Measurements from ENCODE around the gene CSGALNACT2.

Gene CSGALNACT2

DNA sequence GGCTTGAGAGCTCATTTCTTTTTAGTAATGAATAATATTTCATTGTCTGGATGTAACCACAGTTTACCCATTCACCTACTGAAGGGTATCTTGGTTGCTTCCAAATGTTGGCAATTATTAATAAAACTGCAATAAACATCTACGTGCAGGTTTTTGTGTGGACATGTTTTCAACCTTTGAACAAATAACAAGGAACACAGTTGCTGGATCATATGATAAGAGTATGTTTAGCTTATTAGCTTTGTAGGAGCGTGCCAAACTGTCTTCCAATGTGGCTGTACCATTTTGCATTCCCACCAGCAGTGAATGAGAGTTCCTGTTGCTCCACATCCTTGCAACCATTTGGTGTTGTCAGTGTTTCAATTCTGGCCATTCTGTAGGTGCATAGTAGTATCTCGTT, 49.0 kb downstream of the CSGALNACT2 start:
- DNase-seq = no peak

DNA sequence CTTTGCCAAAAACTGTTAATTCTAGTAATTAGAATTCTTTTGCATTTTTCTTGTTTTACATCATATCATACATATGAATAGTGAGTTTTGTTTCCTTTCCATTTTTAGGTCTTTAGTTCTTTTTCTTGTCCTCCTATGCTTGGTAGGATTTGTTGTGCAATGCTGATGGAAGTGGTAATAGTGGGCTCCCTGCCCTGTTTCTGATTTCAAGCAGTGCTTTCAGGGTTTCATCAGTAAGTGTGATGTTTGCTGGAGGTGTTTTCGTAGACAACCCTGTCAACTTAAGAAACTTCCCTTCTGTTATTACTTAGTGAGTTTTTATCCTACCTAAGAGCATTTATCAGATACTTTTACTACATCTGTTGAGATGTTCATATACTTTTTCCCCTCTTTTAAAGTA, 50.5 kb downstream of the CSGALNACT2 start:
- no peak for DNase-seq

DNA sequence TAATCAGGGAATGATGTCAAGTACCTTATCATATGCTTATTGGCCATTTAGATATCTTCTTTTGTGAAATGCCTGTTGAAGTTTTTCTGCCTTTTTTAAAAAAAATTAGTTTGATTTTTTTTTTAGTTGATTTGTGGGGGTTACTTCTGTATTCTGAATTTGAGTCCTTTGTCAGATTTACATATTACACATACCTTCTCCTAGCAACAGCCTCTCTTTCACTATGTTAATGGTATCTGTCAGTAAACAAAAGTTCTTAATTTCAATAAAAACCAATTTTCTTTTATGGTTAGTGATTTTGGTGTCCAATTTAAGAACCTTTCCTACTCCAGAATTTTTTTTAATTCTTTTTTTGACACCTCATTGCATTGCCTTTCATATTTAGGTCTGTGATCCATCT, 52.0 kb downstream of the CSGALNACT2 start:
- no peak for DNase-seq

DNA sequence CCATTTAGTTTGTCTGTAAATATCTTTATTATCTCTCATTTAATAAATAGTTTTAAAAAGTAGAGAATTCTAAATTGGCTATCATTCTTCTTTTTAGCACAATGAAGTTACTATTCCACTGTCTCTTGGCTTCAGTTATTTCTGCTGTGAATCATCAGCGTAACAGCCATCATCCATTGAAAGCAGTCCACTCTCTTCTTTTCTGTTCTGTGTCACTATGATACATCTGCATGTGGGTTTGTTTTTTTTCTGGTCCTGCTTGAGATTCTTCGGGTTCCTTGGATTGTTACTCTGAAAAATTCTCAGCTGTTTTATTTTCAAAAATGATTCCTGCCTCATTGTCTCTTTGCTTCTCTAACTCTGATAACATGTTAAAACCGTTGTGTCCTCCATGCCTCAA, 52.5 kb downstream of the CSGALNACT2 start:
- DNase-seq = no peak

DNA sequence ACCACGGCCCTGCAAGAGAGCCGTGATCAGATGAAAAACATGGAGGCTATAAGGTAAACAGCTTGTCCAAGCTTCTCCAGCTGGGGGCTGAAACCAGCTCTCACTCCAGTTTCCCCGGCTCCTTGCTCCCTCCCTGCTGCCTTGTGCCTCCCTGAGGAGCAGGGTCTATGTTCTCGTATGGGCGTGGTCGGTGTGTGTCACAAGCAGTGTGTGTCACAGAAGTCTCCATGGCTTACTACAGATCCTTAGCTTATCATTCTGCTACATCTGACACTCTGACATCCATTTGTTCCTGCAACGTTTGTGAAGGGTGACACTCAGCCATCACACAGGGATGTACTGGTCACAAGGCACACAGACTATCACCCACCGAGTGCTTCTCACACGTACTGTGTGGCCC, 54.6 kb downstream of the CSGALNACT2 start:
- DNase-seq = no peak

DNA sequence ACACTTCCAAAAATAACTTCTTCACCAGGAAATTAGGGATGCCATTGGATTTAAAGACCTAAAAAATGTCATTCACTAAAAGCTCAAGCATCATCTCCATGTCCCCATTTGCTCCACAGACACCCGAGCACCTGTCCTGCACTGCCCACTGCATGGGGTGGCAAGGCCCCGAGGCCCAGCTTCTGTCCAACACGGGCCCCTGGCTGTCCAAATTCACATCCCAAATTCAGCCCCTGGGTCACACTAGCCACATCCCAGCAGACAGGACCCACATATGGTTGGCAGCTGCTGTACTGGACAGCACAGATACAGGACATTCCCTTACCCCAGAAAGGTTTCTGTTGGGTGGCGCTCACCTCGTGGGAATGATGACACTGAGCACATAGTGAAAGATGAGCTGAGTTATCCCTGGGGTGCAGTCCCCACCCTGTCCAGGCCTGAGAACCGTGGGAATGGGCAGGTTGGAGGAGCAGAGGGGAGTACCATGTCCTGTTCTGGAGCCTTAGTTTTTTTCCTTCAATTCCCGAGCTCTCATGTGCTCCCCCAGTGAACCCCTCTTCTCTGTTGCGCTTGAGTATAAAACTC, 55.3 kb downstream of the CSGALNACT2 start:
- DNase-seq = no peak

DNA sequence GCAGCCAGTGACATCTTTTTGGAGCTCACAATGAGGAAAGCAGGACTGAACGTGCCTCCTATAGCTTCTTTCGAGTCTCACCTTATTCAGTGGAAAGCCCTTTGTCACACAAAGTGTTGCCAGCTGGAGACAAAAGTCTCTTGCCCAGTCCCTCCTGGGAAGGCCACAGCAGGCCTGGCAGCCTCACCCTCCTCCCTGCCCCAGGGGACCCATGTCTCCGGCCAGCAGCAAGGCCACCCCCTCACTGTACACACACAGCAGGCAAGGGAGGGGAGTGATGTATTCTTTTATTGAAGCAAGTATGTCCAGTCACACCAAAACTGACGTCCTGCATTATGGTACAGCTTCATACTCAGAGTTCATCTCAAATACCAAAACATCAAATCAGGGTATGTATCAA, 56.0 kb downstream of the CSGALNACT2 start:
- DNase-seq = no peak

DNA sequence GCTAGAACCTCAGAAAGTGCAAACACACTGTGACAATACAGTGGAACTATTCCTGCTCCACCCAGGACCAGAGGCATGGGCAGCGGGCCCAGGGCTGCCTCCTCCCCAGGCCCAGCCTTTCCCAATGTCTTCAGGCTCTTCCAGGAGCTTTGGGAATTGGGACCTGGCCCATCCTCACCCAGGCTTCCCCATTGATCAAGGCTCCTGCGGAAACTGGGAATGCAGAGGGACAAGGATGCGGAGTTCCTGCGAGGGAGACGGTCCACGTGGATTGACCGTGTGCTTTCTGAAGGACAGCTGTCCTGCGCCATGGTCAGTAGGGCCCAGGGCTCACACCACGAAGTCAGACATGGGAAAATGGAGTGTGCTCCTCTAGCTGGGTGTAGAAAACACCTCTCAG, 56.6 kb downstream of the CSGALNACT2 start:
- no peak for DNase-seq

DNA sequence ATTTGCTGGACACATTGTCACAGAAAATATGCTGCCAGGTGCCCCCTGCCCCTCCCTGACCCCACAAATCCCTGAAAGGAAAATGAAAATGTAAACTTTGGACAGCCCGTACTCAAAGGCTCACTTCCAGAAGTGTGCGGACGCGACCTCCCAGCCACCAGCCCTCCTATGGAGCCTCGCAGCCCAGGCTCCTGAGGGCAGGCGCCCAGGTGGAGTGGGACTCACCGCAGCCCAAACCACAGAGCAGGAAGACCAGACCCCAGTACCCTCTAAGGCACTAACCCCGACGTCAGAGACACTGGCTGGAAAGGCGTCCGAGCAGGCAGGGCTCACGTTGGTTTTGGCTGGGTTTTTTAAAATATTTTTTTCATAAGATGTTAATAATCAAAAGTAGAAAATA, 57.3 kb downstream of the CSGALNACT2 start:
- no peak for DNase-seq

DNA sequence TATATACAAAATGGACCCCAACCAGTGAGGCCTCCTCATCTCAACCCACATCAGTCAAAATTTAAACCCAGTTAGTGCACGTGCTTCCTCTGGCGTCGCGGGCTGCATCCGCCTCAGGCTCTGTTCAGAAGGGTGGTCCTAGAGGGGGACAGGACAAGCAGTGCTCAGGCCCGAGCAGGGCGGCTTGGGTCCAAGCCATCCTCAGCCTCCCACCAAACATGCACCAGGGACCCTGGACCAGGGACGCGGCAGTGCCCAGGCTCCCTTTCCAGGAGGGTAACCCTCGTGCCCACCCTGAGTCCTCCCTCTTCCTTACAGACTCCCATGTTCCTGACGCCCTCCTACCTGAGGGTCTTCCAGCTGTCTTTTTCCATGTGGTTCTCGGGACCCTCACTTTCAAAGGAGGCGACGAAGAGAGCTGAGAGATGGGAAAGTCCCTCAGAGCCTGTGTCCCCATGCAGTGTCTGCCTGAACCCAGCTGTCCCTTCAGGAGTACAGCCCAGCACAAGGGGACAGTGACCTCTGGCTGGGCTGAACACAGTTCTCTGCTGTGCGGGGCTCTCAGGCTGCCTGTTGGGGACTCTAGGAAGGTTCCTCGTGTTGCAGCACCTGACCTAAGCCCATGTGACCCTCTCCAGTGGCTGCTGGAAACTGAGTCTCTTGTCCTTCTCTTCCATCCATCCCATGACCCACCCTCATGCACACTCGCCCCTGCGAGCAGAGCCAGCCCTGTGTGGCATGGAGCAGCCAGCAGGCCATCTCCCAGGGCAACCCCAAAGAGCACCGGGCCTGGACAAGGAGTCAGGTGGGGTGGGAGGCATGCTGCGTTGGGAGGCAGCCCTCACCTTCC, 58.1 kb downstream of the CSGALNACT2 start:
- no peak for DNase-seq

DNA sequence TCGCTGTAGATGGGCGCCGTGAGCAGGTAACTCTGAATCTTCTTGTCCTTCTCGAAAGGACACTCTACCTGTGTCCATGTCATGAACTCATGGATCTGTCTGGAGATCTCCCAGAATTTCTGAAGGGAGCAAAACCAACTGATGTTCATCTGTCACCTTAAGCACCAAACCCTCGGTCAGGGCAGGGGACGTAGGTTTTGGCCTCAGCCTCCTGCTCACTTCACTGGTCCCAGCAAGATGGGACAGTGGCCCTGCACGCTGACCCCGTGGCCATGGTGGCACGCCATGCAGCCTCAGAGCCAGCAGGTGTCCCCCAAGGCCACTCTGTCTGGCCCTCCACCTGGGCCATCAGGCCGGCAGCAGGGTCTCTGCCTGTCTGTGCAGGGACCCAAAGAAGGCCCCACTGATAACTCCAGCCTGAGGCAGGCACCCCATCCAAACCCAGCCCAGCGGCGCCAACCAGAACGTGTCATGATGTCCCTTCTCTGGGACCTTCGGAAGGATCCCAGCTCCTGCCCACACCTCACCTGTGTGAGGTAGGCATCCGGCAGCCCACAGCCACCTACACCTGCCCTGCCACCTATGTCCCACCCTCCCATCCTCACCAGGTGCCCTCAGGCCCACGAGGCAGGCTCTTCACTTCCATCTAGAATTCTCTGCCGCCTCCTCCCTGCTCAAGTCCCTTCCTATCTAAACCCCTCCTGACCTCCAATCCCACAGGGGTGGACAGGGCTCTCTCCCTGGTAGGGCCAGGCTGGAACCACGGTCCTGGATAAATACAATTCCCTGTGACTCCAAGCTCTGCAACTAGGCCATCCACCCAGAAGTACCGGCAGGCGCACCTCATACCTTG, 59.0 kb downstream of the CSGALNACT2 start:
- no peak for DNase-seq

DNA sequence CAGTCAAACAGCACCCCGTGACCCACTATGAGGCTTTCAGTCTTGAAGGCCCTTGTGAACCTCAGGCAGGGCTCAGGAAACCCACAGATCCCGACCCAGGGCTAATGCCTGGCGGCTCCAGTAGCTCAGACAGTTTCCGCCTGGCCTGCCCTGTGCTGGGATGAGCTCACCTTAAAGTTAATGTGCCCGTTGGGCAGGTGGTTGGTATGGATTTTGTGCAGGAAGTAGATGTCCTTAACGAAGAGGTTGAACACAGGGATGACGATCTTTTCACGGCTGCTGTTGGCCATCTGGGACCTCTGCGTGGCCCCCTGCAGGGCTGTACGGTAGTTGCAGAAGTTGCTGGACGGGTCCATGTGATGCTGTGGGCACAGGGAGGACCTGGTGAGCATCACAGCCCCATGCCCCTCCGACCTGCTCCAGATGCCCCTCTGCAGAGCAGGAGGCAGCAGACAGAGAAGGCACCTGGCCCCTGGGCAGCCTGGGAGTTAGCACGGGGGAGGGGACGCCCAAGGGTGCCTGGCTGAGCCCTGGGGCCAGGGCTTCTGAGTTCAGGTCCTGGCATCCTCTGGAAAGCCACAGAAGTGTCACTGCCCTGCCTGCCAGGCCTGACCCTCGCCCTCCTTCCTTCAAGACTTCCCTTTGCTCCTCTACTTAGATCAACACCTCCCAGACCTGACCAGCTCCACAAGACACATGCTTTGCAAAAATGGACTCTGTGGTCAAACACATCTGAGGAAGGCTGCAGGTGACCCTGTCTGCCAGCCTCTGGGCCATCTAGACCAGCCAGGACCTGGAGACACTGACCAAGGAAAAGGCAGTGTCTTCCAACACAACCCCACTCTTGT, 59.8 kb downstream of the CSGALNACT2 start:
- DNase-seq = no peak

DNA sequence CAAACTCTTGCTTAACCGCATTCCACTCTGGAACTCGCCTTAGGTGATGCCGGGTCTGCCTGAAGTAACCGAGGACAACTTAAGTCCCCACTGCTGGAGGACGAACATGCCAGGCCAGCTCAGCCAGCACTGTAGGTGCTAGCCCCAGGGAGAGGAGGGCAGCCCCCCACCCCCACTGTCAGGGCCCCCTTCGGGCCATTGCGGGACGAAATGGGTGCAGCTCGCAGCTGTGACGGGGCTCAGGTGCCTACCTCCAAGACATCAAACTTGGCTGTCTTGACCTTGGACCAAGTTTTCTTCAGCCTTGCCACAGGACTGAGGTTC, 60.4 kb downstream of the CSGALNACT2 start:
- DNase-seq = no peak

DNA sequence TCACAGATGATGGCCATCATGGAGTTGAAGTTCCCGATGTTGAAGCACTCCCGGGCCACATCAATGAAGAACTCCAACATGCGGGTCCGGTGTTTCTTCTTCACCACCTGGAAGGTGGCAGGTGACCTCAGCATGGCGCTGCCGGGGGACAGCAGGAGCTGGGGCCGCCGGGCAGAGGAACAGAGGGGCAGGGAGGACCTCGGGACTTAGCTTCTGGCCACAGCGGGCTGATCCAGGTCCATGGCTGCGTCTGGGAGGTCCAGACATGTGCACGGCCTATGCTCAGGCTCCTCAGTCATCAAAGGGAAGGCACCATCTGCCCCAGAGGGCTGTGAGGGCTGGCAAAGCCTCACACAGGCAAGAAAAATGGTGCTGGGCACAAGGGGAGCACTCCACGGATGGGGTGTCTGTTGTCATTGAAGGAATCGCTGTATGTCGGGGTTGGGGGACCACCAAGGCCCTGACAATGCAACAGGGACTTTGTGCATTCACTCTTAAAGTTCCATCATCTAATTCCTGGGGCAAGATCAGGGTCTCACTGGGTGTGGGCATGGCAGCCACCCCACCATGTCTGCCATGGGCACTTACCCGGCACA, 60.9 kb downstream of the CSGALNACT2 start:
- DNase-seq = no peak

DNA sequence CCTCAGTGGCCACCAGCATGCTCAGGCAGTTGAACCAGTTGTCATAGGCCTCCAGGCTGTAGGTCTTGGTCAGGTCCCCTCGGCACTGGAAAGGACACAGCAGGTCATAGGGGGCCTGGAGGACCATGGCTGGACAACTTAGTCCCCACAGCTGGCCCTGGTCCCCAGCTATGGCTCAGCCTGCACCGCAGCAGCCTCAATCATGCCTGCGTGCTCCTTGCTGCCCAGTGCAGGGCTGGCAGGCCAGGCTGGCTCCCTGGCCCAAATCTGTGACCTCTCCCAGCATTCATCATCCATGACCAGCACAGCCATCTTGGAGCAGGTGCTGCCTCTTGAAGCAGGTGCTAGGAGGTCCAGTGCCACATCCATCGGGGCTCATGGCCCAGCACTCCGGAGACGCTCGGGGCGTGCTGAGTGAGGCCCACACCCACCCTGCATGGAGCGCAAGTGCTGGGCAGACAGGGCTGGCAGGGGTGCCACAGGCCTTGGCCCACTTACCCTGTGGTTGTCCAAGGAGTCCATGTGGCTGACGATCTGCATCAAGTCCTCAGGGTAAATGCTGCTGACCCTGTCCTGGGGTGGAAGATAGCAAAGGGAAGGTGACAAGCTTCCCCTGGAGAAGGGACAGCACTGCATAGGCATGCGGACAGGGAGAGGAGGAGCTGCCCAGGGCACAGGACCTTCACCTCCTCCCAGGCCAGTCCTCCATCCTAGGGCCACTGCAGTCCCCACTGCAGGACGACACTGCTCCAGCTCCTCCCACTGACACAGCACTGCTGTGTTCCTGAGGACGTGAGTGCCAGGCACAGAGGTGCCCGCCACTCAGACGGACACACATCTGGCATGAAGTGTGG, 61.7 kb downstream of the CSGALNACT2 start:
- DNase-seq = no peak

DNA sequence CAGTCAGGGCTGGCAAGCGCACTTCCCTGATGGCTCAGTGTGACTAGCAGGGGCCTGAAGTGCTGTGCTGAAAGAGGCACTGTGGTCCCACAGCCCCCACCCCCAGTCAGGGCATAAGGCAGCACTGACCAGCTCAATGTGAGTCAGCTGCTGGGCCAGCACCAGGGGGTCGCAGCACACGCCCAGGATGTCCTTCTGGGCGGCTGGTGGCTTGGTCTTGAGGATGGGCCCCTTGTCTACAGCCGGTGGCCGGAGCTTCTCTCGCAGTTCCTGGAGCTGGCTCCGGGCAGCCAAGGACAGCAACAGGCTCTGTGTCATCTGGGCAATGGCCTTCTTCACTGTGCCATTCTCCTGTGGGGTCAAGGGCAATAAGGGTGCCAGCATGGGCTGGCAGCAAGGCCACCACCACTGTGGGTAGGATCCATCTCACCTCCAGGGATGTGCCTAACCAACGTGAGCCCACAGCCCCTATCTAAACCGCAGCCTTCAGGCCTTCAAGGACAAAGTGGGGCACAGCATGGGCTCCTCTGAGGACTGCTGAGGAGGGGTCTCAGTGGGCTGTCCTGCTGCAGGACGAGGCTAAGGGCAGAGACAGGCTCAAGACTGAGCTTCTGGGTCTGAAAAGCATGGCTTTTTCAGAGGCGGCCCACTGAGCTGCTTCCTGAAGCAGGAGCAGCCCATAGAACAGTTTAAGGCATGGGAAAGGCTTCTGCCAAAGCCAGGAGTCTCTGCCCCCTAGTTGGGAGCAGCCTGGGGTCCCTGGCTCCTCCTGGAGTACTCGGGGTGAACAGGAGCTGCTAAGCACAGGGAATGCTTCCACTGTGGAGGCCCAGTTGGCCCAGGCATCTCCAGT, 62.5 kb downstream of the CSGALNACT2 start:
- DNase-seq = no peak

DNA sequence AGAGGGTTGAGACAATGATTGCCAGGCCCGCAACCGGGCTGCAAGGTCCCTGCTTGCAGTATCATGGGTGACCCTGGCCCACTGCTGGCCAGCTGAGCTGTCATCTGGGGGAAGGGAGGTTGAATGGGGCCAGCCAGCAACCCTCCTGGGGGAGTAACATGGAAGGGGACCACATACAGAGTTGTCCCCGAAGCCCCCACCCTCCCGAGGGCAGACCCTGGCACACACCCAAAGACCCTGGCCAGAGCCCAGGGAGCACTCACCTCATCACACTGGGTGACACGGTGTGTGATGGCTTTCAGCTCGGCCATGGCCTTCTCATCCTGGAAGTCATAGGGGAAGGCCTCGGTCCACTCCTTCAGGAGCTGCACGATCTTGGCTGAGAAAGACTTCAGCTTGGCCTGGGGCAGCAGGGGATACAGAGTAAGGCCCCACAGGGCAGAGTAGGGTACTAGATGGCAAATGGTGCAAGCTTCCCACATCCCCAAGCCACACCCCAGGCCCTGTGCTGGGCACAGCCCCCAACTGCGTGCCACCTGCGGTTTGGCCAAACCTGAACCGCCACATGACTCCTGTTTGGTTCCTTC, 63.4 kb downstream of the CSGALNACT2 start:
- no peak for DNase-seq

DNA sequence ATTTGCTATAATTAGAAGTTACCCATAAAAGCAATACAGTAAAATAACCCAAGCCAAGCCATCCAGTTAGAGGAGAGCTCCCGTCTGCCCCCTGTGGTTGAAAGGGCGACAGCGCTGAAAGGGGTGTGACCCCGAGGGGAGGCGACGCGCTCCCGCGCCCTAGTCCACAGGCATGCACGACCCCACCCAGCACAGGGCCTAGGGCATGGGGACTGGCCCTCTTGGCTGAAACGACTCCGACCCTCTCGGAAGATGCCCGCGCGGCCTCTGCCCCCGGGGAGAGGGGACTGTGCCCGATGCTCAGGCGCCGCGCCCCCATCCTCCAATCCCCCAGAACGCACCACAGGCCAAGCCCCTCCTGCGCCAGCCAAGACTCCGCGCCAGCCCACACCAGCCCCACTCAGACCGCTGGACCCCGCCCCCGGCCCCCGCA, 64.0 kb downstream of the CSGALNACT2 start:
- DNase-seq = no peak

DNA sequence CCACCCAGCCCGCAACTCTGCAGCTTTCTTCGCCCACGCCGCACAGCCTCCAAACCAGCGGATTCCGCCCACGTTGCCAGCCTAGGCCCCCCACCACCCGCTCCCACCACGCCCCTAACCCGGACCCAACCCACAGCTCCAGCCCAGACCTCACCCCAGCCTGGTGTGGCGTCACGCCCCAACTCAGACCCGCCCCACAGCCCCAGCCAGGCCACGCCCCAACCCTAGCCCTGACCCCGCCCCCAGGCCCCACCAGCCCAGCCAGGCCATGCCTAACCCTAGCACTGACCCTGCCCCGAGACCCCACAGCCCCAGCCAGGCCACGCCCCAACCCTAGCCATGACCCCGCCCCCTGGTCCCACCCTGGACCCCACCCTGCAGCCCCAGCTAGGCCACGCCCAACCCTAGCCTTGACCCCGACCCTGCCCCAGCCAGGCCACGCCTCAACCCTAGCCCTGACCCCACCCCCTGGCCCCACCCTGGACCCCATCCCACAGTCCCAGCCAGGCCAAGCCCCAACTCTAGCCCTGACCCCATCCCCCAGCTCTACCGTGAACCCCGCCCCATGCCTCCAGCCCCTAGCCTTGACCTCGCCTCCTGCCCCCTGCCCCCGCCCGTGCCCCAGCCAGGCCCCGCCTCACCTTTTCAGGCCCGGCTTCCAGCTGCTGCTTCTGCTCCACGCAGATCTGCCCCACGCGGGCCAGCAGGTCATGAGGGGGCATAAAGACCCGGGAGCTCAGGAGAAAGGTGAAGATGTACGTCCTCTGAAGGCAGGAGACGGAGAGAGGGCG, 64.6 kb downstream of the CSGALNACT2 start:
- DNase-seq = no peak
